ENCODE measurements around the gene PRKAR2A. TPM values are rescaled to one million over a fixed set of nuclear protein-coding genes. Genes with fewer than 3 reads are reported as not detected.
"Not testable (repeated sequence)": the region's sequence is repeated elsewhere in the genome, so short reads cannot be mapped to it uniquely, and the experiment has no call there.

Gene PRKAR2A
- polyA plus RNA-seq, 3 donors, result 36.9 to 45.6 (median 39.1) TPM

- no peak for DNase-seq
Observed at GRCh38 chr3:48788544-48789162, 59.0 kb downstream of the PRKAR2A start.

GRCh38 chr3:48784426-48785120 is 63.1 kb downstream of the PRKAR2A start:
- DNase-seq, result peak; percentile 40

DNA sequence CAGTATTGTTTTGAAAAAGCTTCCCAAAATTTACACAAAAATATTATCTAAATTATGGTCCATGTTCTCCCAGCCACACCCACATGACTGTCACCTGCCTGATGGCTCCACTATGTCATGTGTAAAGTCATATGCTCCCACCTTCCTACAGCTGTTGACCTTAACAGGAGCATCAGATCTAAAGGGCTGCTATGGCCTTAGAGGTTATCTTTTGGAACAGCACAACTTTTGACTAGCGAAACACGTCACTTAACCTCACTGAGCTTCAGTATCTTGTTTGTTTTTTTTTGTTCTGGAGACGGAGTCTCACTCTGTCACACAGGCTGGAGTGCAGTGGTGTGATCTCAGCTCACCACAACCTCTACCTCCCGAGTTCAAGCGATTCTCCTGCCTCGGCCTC is 64.4 kb downstream of the PRKAR2A start:
- DNase-seq, result no peak

DNA sequence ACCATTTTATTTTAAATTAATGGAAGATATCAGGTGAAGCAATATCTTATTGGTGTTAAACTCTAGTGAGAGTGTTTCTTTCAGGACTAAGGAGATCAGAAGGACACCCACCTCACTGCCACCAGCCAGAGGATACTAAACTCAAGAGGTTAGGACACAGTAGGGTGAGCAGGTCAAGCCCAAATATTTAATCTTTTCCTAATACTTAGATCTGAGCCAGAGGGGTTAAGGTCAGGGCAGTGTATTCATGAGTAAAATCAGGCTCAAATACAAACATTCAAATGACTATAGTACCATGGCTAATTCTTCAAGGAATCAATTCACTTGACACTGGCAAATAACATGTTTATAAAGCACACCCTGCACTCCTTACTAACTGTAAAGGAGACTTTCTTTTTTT is 65.6 kb downstream of the PRKAR2A start:
- no peak for DNase-seq

DNA sequence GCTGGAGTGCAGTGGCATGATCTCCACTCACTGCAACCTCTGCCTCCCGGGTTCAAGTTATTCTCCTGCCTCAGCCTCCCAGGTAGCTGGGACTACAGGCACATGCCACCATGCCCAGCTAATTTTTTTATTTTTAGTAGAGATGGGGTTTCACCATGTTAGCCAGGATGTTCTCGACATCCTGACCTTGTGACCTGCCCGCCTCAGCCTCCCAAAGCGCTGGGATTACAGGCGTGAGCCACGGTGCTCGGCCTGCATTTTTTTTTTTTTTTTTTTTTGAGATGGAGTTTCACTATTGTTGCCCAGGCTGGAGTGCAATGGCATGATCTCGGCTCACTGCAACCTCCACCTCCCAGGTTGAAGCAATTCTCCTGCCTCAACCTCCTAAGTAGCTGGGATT is 69.1 kb downstream of the PRKAR2A start:
- not testable (repeated sequence) for DNase-seq

- no peak for DNase-seq
Observed at GRCh38 chr3:48776854-48777253, 70.8 kb downstream of the PRKAR2A start.

DNA sequence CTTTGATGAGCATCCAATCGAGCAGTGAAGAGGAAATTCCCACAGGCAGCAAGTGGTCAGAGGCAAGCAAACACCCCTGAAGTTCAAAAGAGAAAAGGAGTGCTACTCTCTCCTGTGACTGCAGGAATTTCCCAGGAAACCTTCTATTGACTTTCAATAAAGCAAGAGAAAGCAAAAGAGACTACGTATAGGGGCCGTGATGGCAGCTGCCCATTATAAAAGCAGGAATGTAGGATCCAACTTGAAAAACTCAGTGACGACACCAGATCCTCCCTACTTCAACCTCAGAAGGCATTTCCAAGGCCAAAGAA is 77.5 kb downstream of the PRKAR2A start:
- no peak for DNase-seq

- DNase-seq, result no peak
Observed at GRCh38 chr3:48765376-48765775, 82.3 kb downstream of the PRKAR2A start.

DNA sequence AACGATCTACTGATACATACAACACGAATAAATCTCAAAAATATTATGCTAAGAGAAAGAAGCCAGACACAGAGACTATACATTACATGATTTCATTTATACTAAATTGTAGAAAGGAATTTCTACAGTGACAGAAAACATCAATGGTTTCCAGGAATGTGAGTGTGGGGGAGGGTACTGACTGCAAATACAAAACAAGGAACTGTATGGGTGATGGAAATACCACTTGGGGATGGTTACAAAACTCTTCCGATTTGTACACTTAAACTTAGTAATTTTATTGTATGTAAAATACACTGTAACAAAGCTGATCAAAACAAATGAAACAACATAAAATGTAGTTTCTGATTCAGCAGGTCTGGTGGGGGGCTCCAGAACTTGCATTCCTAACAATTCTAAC is 84.9 kb downstream of the PRKAR2A start:
- no peak for DNase-seq

- DNase-seq, result not testable (repeated sequence)
Observed at GRCh38 chr3:48759991-48760540, 87.6 kb downstream of the PRKAR2A start.

- DNase-seq, result not testable (repeated sequence)
Observed at GRCh38 chr3:48759531-48759930, 88.1 kb downstream of the PRKAR2A start.

DNA sequence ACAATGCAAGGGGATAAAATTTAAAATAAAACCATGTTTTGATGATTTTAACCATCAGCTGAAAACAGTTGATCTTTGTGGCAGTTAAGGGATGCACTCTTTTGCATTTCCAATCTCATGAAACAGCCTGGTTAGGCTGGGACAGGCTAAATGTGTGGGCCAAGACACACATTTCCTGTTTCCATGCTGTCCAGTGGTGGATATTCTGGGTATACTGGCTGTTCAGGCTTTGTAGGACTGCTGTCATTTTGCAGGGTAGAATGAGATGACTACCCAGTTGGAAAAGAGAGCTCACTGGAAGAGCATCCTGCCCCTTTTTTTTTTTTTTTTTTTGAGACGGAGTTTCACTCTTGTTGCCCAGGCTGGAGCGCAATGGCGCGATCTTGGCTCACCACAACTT is 88.6 kb downstream of the PRKAR2A start:
- no peak for DNase-seq

GRCh38 chr3:48756640-48757039 is 91.0 kb downstream of the PRKAR2A start:
- no peak for DNase-seq

DNA sequence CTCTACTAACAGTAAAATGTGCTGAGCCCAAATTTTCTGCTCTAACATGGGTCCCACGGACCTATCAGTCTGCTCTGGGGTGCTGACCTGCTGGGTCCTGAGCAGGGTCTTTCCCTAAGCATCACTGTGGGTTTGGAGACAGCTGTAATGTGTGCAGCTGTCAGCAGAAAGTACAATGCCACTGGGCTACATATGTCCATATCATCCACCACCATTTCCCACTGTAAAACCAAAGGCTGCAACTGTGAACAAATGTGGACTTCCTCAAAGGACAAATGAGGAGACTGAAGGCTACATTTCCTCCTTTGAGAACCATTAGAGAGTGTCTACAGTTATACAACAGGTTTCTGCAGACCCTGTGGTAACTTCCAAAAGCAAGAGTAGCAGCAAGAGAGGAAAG is 96.8 kb downstream of the PRKAR2A start:
- no peak for DNase-seq

DNA sequence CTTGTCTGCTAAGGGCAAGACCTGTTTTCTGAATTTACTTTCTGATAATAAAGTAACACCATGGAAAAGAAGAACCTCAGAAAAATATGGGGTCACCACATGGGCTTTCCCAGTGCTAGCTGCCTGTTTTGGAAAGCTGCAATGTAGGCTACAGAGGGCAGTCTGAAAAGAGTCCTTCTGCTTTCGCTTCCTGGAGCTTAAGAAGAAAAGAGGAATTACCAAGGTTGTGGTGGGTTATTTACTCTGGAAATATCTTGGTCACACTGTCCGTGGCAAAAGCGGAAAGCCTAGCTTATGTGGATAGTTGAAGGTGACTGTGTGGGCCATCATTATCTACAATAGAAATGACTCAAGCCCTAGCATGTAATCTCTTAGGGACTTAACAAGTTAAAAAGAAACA is 98.9 kb downstream of the PRKAR2A start:
- no peak for DNase-seq

DNA sequence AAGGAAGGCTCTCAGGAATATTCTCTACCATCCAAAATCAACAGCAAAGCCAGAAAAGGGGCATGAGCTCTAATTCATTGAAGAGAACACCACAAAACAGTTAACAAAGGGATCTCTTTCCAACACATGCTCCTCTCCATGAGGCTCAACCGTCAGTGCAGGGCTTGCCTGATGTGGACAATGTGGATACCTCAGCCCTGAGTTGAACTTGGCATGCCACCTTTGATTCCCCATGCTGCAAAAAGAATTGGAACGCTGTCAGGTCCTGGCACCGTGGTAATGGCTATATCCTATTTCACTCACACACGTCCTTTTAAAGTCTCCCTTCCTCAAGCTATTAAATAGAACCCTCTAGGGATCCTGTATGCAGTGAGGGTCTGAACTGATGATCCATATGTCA is 100.0 kb downstream of the PRKAR2A start:
- DNase-seq, result no peak

DNA sequence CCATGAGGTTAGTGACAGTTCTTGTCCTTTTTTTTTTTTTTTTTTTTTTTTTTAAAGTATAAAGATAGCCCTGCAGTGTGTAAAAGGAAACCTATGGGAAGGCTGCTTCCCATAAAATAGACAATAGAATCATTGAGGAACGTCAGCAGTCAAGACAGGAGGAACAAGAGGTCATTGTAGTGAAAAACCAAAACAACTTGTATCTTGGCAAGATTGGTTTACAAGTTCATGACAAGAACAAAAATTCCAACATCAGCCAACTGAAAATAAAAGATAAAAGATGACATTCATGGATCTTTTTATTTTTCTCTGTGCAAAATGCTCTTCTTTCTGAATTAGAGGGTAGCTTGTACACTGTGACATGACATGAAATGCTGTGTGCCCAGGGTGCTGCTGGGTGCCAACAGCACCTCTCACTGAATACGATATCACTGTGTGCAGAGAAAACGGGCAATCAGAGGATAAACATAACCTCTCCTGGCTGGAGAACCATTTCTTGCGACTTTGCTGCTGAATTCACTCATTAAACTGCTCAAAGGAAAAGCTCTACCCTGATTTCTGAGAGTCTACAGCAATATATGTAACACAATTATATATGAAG is 100.6 kb downstream of the PRKAR2A start:
- DNase-seq, result no peak

DNA sequence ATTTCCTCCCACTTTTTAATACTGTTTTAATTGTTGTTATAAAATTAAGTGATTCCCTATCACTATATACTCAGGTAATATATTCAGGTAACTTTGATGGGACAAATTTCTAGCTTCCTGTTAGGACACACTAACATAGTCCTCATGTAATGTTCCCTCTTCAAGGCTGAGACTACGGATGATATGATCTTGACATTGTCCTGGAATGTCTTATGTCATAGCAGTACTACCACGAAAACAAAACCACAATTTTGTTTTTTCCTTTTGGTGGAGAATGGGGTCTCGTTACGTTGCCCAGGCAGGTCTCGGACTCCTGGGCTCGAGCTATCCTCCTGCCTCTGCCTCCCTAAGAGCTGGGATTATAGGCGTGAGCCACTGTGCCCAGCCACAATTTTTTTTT is 103.9 kb downstream of the PRKAR2A start:
- no peak for DNase-seq

GRCh38 chr3:48741226-48741625 is 106.4 kb downstream of the PRKAR2A start:
- not testable (repeated sequence) for DNase-seq

DNA sequence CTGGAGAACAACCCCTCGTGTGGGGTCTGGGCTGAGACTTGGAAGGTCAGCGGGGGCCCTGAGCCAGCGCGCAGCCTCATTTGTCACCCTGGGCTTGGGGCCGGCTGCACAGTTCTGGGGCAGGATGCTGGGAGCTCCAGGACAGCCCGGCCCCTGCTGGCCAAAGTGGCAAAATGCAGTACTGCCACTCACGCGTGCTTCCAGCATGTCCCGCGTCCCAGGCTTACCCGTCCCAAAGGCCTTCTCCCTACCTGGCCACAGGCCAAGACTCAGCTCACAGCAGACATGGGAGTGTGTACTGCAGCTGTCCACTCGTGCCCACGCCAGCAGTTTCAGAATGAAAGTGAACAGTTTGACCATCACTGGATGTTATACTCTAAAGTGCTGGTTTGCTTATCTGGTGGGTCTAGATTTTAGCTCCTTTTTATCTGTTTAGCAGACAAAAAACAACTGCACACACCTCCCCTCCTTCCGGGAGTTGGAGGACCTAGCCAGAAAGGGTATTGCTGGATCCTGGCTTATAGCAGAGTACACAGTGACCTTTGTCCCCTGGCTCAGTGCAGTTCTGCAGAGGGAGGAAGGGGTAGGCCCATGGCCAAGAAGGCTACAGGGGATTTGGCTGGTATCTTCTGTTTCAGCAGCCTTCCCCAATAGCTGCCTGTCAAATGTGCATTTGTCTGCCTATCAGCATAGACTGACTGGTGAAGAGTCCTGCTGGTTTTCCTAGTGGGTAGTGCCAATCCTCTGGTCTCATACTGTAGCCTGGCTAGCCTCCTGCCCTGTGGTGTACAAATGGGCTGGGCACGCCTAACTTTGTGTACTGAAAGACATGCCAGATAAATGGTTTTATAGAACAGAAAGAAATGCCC is 107.5 kb downstream of the PRKAR2A start:
- peak; percentile 57 for DNase-seq

DNA sequence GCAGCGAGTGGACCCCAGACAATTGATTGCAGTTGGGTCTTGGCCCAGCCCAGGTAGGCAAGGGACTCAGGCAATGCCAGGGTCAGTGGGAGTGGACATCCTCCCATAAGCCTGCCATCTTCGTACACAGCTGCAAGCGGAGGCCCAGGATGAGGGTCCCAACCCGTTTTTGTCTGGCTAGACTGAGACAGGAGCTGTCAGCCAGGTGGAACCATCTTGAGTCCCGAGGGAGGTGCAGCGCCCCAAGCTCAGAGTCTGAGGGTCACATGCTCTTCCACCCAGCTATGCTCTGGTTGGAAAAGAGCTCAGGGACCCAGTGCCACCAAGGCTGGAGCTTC is 108.1 kb downstream of the PRKAR2A start:
- no peak for DNase-seq

GRCh38 chr3:48738926-48739616 is 108.6 kb downstream of the PRKAR2A start:
- DNase-seq, result no peak
